ENCODE measurements around the gene PACRGL.

- TF ChIP-seq CTCF (IDR thresholded peaks at IDR 0.05 in 2 of 3, conservative IDR thresholded peaks at IDR 0.05 in 1 of 3; ENCODE audit: insufficient read depth in 2 of 3, low read depth in 1 of 3, low read length in 3 of 3) = no peak
- no peak for TF ChIP-seq TRIM28 (IDR thresholded peaks at IDR 0.05)
- no peak for TF ChIP-seq FIP1L1 (IDR thresholded peaks at IDR 0.05; ENCODE audit: low read depth, low read length, poor library complexity, severe bottlenecking)
- TF ChIP-seq PREB (CRISPR knock-in tag; IDR thresholded peaks at IDR 0.05) = no peak
- no peak for TF ChIP-seq TBP (optimal IDR thresholded peaks at IDR 0.05; ENCODE audit: low read depth, low read length)
- no peak for TF ChIP-seq GATA2 (CRISPR knock-in tag; IDR thresholded peaks at IDR 0.05)
- TF ChIP-seq SIRT6 (IDR thresholded peaks at IDR 0.05; ENCODE audit: low read depth, low read length) = no peak
- no peak for TF ChIP-seq ZFPM2 (CRISPR knock-in tag; IDR thresholded peaks at IDR 0.05)
- TF ChIP-seq HCFC1 (IDR thresholded peaks at IDR 0.05; ENCODE audit: low read depth, low read length) = no peak
- TF ChIP-seq EZH2 (IDR thresholded peaks at IDR 0.05; ENCODE audit: borderline replicate concordance, low read depth, low read length) = no peak
- no peak for TF ChIP-seq CREM (IDR thresholded peaks at IDR 0.05; ENCODE audit: low read depth)
- no peak for TF ChIP-seq RERE (CRISPR knock-in tag; IDR thresholded peaks at IDR 0.05; ENCODE audit: borderline replicate concordance)
Measured at GRCh38 chr4:20724915-20725314, 24.7 kb downstream of the PACRGL start.
